K562 (cell line): ENCODE measurements around the gene GTF2A1L.

Experiments used
- BCL6 ChIP-seq: fragments of 250-450 bp; sonication (Bioruptor Pico); IDR thresholded peaks from 2 replicates; pipeline ENCODE4 v1.4.0; 2020
- ELK3 ChIP-seq: fragments of 450-650 bp; formaldehyde crosslinking; IDR thresholded peaks from 2 replicates; pipeline ENCODE4 v1.4.0; 2020; ENCODE audit warnings: mild to moderate bottlenecking
- FIP1L1 ChIP-seq: fragments of 200-400 bp; formaldehyde crosslinking; IDR thresholded peaks from 2 replicates; pipeline ENCODE4 v1.6.1; 2018; ENCODE audit warnings: mild to moderate bottlenecking, low read depth, low read length; ENCODE audit not compliant: poor library complexity, severe bottlenecking
- POLR2A ChIP-seq: fragments of 450-650 bp; conservative IDR thresholded peaks from 2 replicates; pipeline ENCODE4 v1.6.1; 2016
- POLR2AphosphoS5 ChIP-seq: IDR thresholded peaks from 2 replicates; pipeline ENCODE4 v1.6.1; 2011; ENCODE audit warnings: mild to moderate bottlenecking, low read depth, low read length, moderate library complexity; ENCODE audit not compliant: control insufficient read depth, insufficient read depth
- REST ChIP-seq, 2 experiments: fragments of 450-650 bp; formaldehyde crosslinking in 1 of 2; IDR thresholded peaks; 2 replicates each; pipeline versions ENCODE4 v1.4.0 to v1.6.1; 2014 to 2020; ENCODE audit warnings: mild to moderate bottlenecking in 2 of 2, borderline replicate concordance in 1 of 2, low read depth in 1 of 2
- SP2 ChIP-seq: IDR thresholded peaks from 2 replicates; pipeline ENCODE4 v1.6.1; 2011; ENCODE audit warnings: mild to moderate bottlenecking, low read depth, low read length, moderate library complexity; ENCODE audit not compliant: poor library complexity, severe bottlenecking; ENCODE audit errors: extremely low read depth
- ZNF282 ChIP-seq: sonication (generic); formaldehyde crosslinking; IDR thresholded peaks from 2 replicates; pipeline ENCODE4 v1.8.1; 2023; ENCODE audit warnings: missing genetic modification reagents
- TF ChIP-seq, protein P1 (sequence below): fragments of 450-650 bp; IDR thresholded peaks from 2 replicates; pipeline ENCODE4 v1.6.1; 2017; ENCODE audit warnings: antibody characterized with exemption, mild to moderate bottlenecking
- TF ChIP-seq, protein P2 (sequence below), 3 experiments: IDR thresholded peaks in 2 of 3; conservative IDR thresholded peaks in 1 of 3; 2 replicates each; pipeline ENCODE4 v1.5.1; 2011 to 2012; ENCODE audit warnings: low read length in 3 of 3, mild to moderate bottlenecking in 3 of 3, control low read depth in 2 of 3, improper control_type of control experiment in 1 of 3, inconsistent platforms in 1 of 3, low read depth in 1 of 3, mixed read lengths in 1 of 3, moderate library complexity in 1 of 3; ENCODE audit not compliant: insufficient read depth in 2 of 3

DNA sequence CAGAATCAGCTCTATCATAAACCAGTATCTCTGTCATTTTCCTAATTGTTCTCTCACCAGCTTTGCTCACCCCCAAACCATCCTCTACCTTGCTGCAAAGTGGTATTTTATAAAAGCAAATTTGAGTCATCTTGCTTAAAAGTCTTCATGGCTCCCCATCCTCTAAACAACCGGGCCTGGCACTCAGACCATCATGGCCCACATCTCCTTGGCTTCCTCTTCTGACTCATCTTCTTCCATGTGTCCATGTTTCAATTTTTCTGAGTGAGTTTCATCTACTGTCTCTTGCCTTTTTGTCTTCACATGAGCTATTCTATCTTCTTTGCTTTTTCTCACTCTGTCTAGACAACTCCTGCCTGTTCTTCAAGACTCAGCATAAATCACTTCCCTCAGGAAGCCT lies 79.2 kb downstream of the GTF2A1L start:
- no peak for TF ChIP-seq BCL6 (CRISPR knock-in tag)
- TF ChIP-seq POLR2A = no peak
- TF ChIP-seq SP2 = no peak
- TF ChIP-seq REST (IDR thresholded peaks at IDR 0.05; ENCODE audit: borderline replicate concordance) = no peak
- TF ChIP-seq REST (CRISPR knock-in tag; IDR thresholded peaks at IDR 0.05; ENCODE audit: low read depth) = no peak
- no peak for TF ChIP-seq ZNF282 (CRISPR knock-in tag)
- TF ChIP-seq, protein P1, sequence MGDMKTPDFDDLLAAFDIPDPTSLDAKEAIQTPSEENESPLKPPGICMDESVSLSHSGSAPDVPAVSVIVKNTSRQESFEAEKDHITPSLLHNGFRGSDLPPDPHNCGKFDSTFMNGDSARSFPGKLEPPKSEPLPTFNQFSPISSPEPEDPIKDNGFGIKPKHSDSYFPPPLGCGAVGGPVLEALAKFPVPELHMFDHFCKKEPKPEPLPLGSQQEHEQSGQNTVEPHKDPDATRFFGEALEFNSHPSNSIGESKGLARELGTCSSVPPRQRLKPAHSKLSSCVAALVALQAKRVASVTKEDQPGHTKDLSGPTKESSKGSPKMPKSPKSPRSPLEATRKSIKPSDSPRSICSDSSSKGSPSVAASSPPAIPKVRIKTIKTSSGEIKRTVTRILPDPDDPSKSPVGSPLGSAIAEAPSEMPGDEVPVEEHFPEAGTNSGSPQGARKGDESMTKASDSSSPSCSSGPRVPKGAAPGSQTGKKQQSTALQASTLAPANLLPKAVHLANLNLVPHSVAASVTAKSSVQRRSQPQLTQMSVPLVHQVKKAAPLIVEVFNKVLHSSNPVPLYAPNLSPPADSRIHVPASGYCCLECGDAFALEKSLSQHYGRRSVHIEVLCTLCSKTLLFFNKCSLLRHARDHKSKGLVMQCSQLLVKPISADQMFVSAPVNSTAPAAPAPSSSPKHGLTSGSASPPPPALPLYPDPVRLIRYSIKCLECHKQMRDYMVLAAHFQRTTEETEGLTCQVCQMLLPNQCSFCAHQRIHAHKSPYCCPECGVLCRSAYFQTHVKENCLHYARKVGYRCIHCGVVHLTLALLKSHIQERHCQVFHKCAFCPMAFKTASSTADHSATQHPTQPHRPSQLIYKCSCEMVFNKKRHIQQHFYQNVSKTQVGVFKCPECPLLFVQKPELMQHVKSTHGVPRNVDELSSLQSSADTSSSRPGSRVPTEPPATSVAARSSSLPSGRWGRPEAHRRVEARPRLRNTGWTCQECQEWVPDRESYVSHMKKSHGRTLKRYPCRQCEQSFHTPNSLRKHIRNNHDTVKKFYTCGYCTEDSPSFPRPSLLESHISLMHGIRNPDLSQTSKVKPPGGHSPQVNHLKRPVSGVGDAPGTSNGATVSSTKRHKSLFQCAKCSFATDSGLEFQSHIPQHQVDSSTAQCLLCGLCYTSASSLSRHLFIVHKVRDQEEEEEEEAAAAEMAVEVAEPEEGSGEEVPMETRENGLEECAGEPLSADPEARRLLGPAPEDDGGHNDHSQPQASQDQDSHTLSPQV = no peak
- no peak for TF ChIP-seq ELK3 (CRISPR knock-in tag)
- TF ChIP-seq, protein P2, sequence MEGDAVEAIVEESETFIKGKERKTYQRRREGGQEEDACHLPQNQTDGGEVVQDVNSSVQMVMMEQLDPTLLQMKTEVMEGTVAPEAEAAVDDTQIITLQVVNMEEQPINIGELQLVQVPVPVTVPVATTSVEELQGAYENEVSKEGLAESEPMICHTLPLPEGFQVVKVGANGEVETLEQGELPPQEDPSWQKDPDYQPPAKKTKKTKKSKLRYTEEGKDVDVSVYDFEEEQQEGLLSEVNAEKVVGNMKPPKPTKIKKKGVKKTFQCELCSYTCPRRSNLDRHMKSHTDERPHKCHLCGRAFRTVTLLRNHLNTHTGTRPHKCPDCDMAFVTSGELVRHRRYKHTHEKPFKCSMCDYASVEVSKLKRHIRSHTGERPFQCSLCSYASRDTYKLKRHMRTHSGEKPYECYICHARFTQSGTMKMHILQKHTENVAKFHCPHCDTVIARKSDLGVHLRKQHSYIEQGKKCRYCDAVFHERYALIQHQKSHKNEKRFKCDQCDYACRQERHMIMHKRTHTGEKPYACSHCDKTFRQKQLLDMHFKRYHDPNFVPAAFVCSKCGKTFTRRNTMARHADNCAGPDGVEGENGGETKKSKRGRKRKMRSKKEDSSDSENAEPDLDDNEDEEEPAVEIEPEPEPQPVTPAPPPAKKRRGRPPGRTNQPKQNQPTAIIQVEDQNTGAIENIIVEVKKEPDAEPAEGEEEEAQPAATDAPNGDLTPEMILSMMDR (IDR thresholded peaks at IDR 0.05 in 2 of 3, conservative IDR thresholded peaks at IDR 0.05 in 1 of 3; ENCODE audit: insufficient read depth in 2 of 3, low read depth in 1 of 3, low read length in 3 of 3) = no peak
- TF ChIP-seq FIP1L1 = no peak
- TF ChIP-seq POLR2AphosphoS5 = no peak
